SK-N-SH (cell line): ENCODE measurements around the gene MANBA. TPM values are rescaled to one million over a fixed set of nuclear protein-coding genes. Genes with fewer than 3 reads are reported as not detected.

Experiments
- CTCF ChIA-PET: fragments of 300-600, 350-600 bp; formaldehyde crosslinking; extraction: SDS; loops from one replicate; lab custom pipeline; 2021; lab: Yijun Ruan, JAX
- POLR2A ChIA-PET: fragments of 350-600 bp; sonication (Branson Sonifier 250); formaldehyde crosslinking; extraction: SDS; loops from one replicate; lab custom pipeline; 2020; ENCODE audit warnings: antibody characterized with exemption, inconsistent platforms; lab: Yijun Ruan, JAX
- DNase-seq: peaks from one replicate; pipeline ENCODE4 v3.0.0; 2012
- H2AFZ ChIP-seq: fragments of 200-600 bp; sonication (generic); 2 replicates; pipeline ENCODE4 v1.8.1; 2016; ENCODE audit warnings: antibody characterized with exemption, mild to moderate bottlenecking, low read depth
- H3F3A ChIP-seq: fragments of 200-600 bp; sonication (generic); replicated peaks from 2 replicates; pipeline ENCODE3; 2016; ENCODE audit warnings: antibody characterized with exemption, mild to moderate bottlenecking; ENCODE audit not compliant: insufficient read depth
- H3K27ac ChIP-seq, 2 experiments: fragments of 200-500 bp in 1 of 2; fragments of 200-600 bp in 1 of 2; sonication (Bioruptor generic) in 1 of 2; sonication (generic), shearing (Covaris generic) in 1 of 2; 2 replicates each; pipeline versions ENCODE4 v1.5.1 to v1.6.1; 2014 to 2016; ENCODE audit warnings: low read depth in 2 of 2, inconsistent platforms in 1 of 2, low read length in 1 of 2, mild to moderate bottlenecking in 1 of 2, mixed read lengths in 1 of 2
- H3K27me3 ChIP-seq: fragments of 200-600 bp; sonication (generic), shearing (Covaris generic); 2 replicates; pipeline ENCODE4 v1.6.1; 2016; ENCODE audit warnings: mixed run types; ENCODE audit not compliant: insufficient read depth
- H3K36me3 ChIP-seq, 2 experiments: fragments of 200-500 bp in 1 of 2; fragments of 200-600 bp in 1 of 2; sonication (Bioruptor generic) in 1 of 2; sonication (generic) in 1 of 2; replicated peaks in 1 of 2; 2 replicates each; pipeline versions ENCODE3 to v1.5.1; 2014 to 2016; ENCODE audit warnings: low read length in 1 of 2, mild to moderate bottlenecking in 1 of 2; ENCODE audit not compliant: insufficient read depth in 2 of 2, control insufficient read depth in 1 of 2
- H3K4me1 ChIP-seq, 2 experiments: fragments of 200-500 bp in 1 of 2; fragments of 200-600 bp in 1 of 2; sonication (Bioruptor generic) in 1 of 2; sonication (generic), shearing (Covaris generic) in 1 of 2; 2 replicates each; pipeline versions ENCODE4 v1.5.1 to v1.6.1; 2014 to 2016; ENCODE audit warnings: low read depth in 1 of 2, low read length in 1 of 2, mixed run types in 1 of 2; ENCODE audit not compliant: insufficient read depth in 2 of 2, control insufficient read depth in 1 of 2
- H3K4me2 ChIP-seq: fragments of 200-600 bp; sonication (generic), shearing (Covaris generic); 2 replicates; pipeline ENCODE4 v1.6.1; 2017; ENCODE audit warnings: mixed run types
- H3K4me3 ChIP-seq, 2 experiments: fragments of 200-500 bp in 1 of 2; fragments of 200-600 bp in 1 of 2; sonication (Bioruptor generic) in 1 of 2; sonication (generic), shearing (Covaris generic) in 1 of 2; 2 replicates each; pipeline versions ENCODE4 v1.5.1 to v1.8.1; 2014 to 2016; ENCODE audit warnings: low read depth in 2 of 2, inconsistent platforms in 1 of 2, low read length in 1 of 2, mild to moderate bottlenecking in 1 of 2, mixed read lengths in 1 of 2, moderate library complexity in 1 of 2
- H3K79me2 ChIP-seq: fragments of 200-600 bp; sonication (generic); 2 replicates; pipeline ENCODE4 v1.8.1; 2017; ENCODE audit warnings: mild to moderate bottlenecking; ENCODE audit not compliant: insufficient read depth
- H3K9ac ChIP-seq: fragments of 200-600 bp; sonication (generic); 2 replicates; pipeline ENCODE4 v1.6.1; 2017; ENCODE audit warnings: mixed run types
- H3K9me2 ChIP-seq: fragments of 200-600 bp; sonication (generic); 2 replicates; pipeline ENCODE4 v1.6.1; 2017; ENCODE audit warnings: mixed run types
- H3K9me3 ChIP-seq: fragments of 200-600 bp; sonication (generic); 2 replicates; pipeline ENCODE4 v1.6.1; 2017; ENCODE audit warnings: mixed run types, mild to moderate bottlenecking, moderate library complexity
- H4K20me1 ChIP-seq: fragments of 200-600 bp; sonication (generic); 2 replicates; pipeline ENCODE4 v1.6.1; 2017; ENCODE audit warnings: mild to moderate bottlenecking, mixed run types; ENCODE audit not compliant: insufficient read depth
- CHD2 ChIP-seq: fragments of 150-350 bp; IDR thresholded peaks from 2 replicates; pipeline ENCODE4 v1.6.1; 2018; ENCODE audit warnings: low read length; ENCODE audit not compliant: partially characterized antibody
- CTCF ChIP-seq: fragments of 200-600 bp; sonication (generic); IDR thresholded peaks from 2 replicates; pipeline ENCODE4 v1.6.1; 2017; ENCODE audit warnings: antibody characterized with exemption, mild to moderate bottlenecking, moderate library complexity
- EZH2phosphoT487 ChIP-seq: fragments of 200-600 bp; sonication (generic); IDR thresholded peaks from 2 replicates; pipeline ENCODE4 v1.6.1; 2017; ENCODE audit warnings: low read depth, mixed run types, mild to moderate bottlenecking, antibody characterized with exemption, moderate library complexity, borderline replicate concordance
- MAX ChIP-seq: IDR thresholded peaks from 2 replicates; pipeline ENCODE4 v1.4.0; 2012; ENCODE audit warnings: low read depth
- MXI1 ChIP-seq: IDR thresholded peaks from 2 replicates; pipeline ENCODE4 v1.6.1; 2012; ENCODE audit warnings: mild to moderate bottlenecking, low read depth, low read length, improper control_type of control experiment
- PBX3 ChIP-seq: IDR thresholded peaks from 2 replicates; pipeline ENCODE4; 2012
- SIN3A ChIP-seq: IDR thresholded peaks from 2 replicates; pipeline ENCODE4 v1.6.1; 2012; ENCODE audit warnings: low read depth, mild to moderate bottlenecking, low read length, moderate library complexity, borderline replicate concordance
- TCF12 ChIP-seq: IDR thresholded peaks from 2 replicates; pipeline ENCODE4 v1.4.0; 2012
- TEAD4 ChIP-seq: IDR thresholded peaks from 2 replicates; pipeline ENCODE4 v1.4.0; 2012; ENCODE audit warnings: mild to moderate bottlenecking, borderline replicate concordance; ENCODE audit not compliant: insufficient read depth
- USF2 ChIP-seq: fragments of 150-350 bp; IDR thresholded peaks from 2 replicates; pipeline ENCODE4 v1.6.1; 2017; ENCODE audit warnings: antibody characterized with exemption, low read length, low read depth, borderline replicate concordance
- YY1 ChIP-seq: IDR thresholded peaks from 2 replicates; pipeline ENCODE4 v1.4.0; 2012; ENCODE audit warnings: low read depth, mild to moderate bottlenecking
- WGBS: methylation state at CpG from one replicate; pipeline ENCODE4 v1.1.6; 2017; ENCODE audit warnings: low lambda C conversion rate; 5-methylcytosine and 5-hydroxymethylcytosine counted together
- polyA plus RNA-seq, 3 experiments: library from polyadenylated mRNA; depleted of rRNA; stranded (reverse); fragments of >200 nt; gene quantifications; 2 replicates each; pipeline ENCODE4 v1.2.3, GENCODE V29; 2012

Gene MANBA
- polyA plus RNA-seq, 1 of the 3 experiments (the other 2 are of a cell fraction), result 13.4 TPM

DNA sequence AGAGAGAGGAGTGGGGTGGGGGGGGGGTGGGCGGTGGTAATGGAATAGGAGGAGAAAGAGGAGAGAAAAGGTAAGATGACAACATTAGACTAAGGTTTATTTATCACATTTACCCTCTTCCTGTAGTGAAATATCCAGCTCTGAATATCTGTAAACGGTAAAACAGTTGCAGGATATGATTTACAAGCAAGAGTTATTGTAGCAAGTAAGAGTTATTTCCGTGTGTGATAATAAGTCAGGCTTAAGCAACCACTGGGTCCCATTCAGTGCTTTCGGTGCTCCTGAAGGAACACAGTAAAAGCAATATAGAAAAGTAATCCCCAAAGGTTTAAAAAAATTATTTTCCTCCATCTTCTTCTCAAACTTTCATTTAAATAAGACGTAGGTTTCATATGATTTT is 103.6 kb downstream of the MANBA start:
- WGBS, result 77% methylated on average over 5 of the region's 5 CpGs
- H2AFZ ChIP-seq, result no peak overlapping the region
- H3K36me3 ChIP-seq, result peaks cover 6 to 10% of the 10 kb centered on the region in 2 experiments
- no peaks in the 10 kb centered on the region for H3F3A ChIP-seq
- no peak overlapping the region for H3K9ac ChIP-seq
- ChIA-PET CTCF (interaction anchor here (1.0 kb wide), 1 partner anchor 17 kb away, joined by 3 read pairs; no protein-coding TSS in a partner anchor), POLR2A (no interaction called here)
- no peak overlapping the region for H3K4me3 ChIP-seq
- no peaks in the 10 kb centered on the region for H4K20me1 ChIP-seq
- no peak overlapping the region for H3K27ac ChIP-seq
- no peaks in the 10 kb centered on the region for H3K27me3 ChIP-seq
- H3K79me2 ChIP-seq, result no peaks in the 10 kb centered on the region
- DNase-seq, result no peak
- no peak for TF ChIP-seq YY1
- no peak overlapping the region for H3K4me2 ChIP-seq
- H3K9me3 ChIP-seq, result no peaks in the 10 kb centered on the region
- H3K9me2 ChIP-seq, result no peaks in the 10 kb centered on the region
- H3K4me1 ChIP-seq, result no peaks in the 10 kb centered on the region

GRCh38 chr4:102647117-102647516 is 113.7 kb downstream of the MANBA start:
- no peak for TF ChIP-seq CHD2
- TF ChIP-seq PBX3, result no peak
- TF ChIP-seq MXI1, result no peak
- no peak for TF ChIP-seq SIN3A
- no peak for TF ChIP-seq CTCF
- TF ChIP-seq EZH2phosphoT487, result no peak
- no peak for TF ChIP-seq TCF12
- no peak for TF ChIP-seq TEAD4
- TF ChIP-seq MAX, result no peak
- no peak for TF ChIP-seq USF2
- Histone ChIP-seq H3K36me3 (peaks cover 26 to 42% of the 10 kb centered on the region in 2 experiments), H3K4me2 (no peak overlapping the region), H2AFZ (no peak overlapping the region), H3K27ac (no peak overlapping the region), H3K9me3 (0 out of 2 replicates have a peak, but pooled peaks cover 5% of the 10 kb centered on the region), H3K9me2 (no peaks in the 10 kb centered on the region), H4K20me1 (no peaks in the 10 kb centered on the region), H3K9ac (no peak overlapping the region), H3K79me2 (no peaks in the 10 kb centered on the region), H3F3A (peaks cover 4% of the 10 kb centered on the region), H3K4me3 (no peak overlapping the region), H3K27me3 (no peaks in the 10 kb centered on the region), H3K4me1 (no peaks in the 10 kb centered on the region)
- CTCF ChIA-PET, result no interaction called here
- WGBS, result 91% methylated on average over 1 of the region's 1 CpG
- DNase-seq, result no peak
- POLR2A ChIA-PET, result no interaction called here
